Activated CD8-positive, alpha-beta T cell treated with anti-CD3 and anti-CD28 coated beads, Interleukin-2, amount 10 ng/mL, durations not matched to agents 7 days and 5 days (primary cell): ENCODE results near the gene KRTAP20-2. TPM values are rescaled to one million over a fixed set of nuclear protein-coding genes. Genes with fewer than 3 reads are reported as not detected.

Experiments
- ATAC-seq: fragments of 150-1000 bp; cut with Tn5 transposase; one replicate; pipeline ENCODE4 v1.10.0; 2021; ENCODE audit warnings: moderate library complexity
- CTCF ChIA-PET: fragments of 350-600 bp; sonication (Branson Sonifier 250); formaldehyde crosslinking; loops from one replicate; lab custom pipeline; 2021; ENCODE audit warnings: antibody characterized with exemption; lab: Charles Lee
- POLR2A ChIA-PET: fragments of 350-600 bp; sonication (Branson Sonifier 250); formaldehyde crosslinking; loops from one replicate; lab custom pipeline; 2021; ENCODE audit warnings: antibody characterized with exemption; lab: Charles Lee
- DNase-seq: peaks from one replicate; pipeline ENCODE4 v3.0.0-alpha.2; 2020
- H3K27ac Mint-ChIP-seq: one replicate; pipeline ENCODE4 v1.8.0; 2021; ENCODE audit warnings: mild to moderate bottlenecking, mixed read lengths
- H3K27me3 Mint-ChIP-seq: one replicate; pipeline ENCODE4 v1.8.0; 2021; ENCODE audit warnings: low read depth, mixed read lengths
- H3K36me3 Mint-ChIP-seq: one replicate; pipeline ENCODE4 v1.8.0; 2021; ENCODE audit warnings: low read depth, mixed read lengths
- H3K4me1 Mint-ChIP-seq: one replicate; pipeline ENCODE4 v1.8.0; 2021; ENCODE audit warnings: low read depth, mixed read lengths
- H3K4me3 Mint-ChIP-seq: one replicate; pipeline ENCODE4 v1.8.0; 2021; ENCODE audit warnings: mild to moderate bottlenecking, mixed read lengths
- H3K9me3 Mint-ChIP-seq: one replicate; pipeline ENCODE4 v1.8.0; 2022; ENCODE audit warnings: mixed read lengths; ENCODE audit not compliant: insufficient read depth
- total RNA-seq, 2 experiments: library from RNA; stranded (reverse); gene quantifications; one replicate each; pipeline ENCODE4 v1.2.3, GENCODE V29; 2021

Gene KRTAP20-2
- total RNA-seq, 2 experiments from 2014 or later, result not detected

DNA sequence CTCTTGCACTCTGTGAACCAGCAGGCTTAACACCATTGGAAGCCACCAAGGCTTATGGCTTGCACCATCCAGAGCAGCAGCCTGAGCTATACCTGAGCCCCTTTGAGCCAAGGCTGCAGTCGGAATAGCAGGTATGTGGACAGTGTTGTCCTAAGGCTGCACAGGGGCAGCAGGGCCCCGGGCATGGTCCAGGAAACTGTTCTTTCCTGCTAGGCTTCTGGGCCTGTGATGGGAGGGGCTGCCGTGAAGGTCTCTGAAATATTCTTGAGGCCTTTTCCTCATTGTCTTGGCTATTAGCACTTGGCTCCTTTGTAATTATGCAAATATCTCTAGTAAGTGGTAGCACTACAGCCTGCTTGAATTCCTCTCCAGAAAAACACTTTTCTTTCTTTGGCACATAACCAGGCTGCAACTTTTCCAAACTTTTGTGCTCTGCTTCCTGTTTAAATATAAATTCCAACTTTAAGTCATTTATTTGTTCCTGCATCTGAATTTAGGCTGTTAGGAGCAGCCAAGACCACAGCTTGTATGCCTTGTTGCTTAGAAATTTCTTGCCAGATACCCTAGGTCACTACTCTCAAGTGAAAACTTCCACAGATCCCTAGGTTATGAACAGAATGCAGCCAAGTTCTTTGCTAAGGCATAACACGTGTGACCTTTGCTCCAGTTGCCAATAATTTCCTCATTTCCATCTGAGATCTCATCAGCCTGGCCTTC is 9.4 kb upstream of the KRTAP20-2 start:
- ChIA-PET POLR2A (no interaction called here), CTCF (no interaction called here)
- Mint-ChIP-seq H3K4me1 (no peaks in the 10 kb centered on the region), H3K27ac (no peak overlapping the region), H3K9me3 (no peaks in the 10 kb centered on the region), H3K4me3 (no peak overlapping the region), H3K27me3 (no peaks in the 10 kb centered on the region), H3K36me3 (no peaks in the 10 kb centered on the region)
- DNase-seq (no peak), ATAC-seq (no peak)

DNA sequence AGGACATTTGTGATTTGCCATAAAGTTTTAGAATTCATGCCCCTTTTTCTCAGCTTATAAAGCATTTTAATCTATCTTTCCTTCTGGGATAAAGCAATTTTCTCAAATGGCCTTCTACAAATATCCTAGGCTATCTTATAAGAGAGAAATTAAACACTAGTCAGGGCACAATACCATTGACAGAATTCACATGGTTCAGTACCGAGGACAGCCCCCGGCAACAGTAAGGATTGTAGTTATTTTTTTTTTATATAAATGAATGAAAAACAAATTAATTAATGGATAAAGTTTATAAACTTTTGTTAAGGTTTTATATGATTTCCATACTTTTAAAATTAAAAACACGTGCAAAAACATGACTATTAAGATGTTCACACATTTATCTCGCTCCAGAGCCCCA is 6.9 kb upstream of the KRTAP20-2 start:
- Mint-ChIP-seq H3K27me3 (no peaks in the 10 kb centered on the region), H3K36me3 (no peaks in the 10 kb centered on the region), H3K9me3 (no peaks in the 10 kb centered on the region), H3K4me3 (no peak overlapping the region), H3K4me1 (no peaks in the 10 kb centered on the region), H3K27ac (no peak overlapping the region)
- CTCF ChIA-PET, result no interaction called here
- DNase-seq (no peak), ATAC-seq (no peak)
- POLR2A ChIA-PET, result no interaction called here

GRCh38 chr21:30629200-30629599 is 5.8 kb upstream of the KRTAP20-2 start:
- H3K4me3 Mint-ChIP-seq, result no peak overlapping the region
- no peaks in the 10 kb centered on the region for H3K9me3 Mint-ChIP-seq
- no peak overlapping the region for H3K27ac Mint-ChIP-seq
- no peaks in the 10 kb centered on the region for H3K4me1 Mint-ChIP-seq
- CTCF ChIA-PET, result no interaction called here
- H3K27me3 Mint-ChIP-seq, result no peaks in the 10 kb centered on the region
- ATAC-seq (no peak), DNase-seq (no peak)
- H3K36me3 Mint-ChIP-seq, result no peaks in the 10 kb centered on the region
- POLR2A ChIA-PET, result interaction anchor here (0.6 to 0.7 kb wide), 2 partner anchors 79 to 246 kb away, joined by 3 read pairs; no protein-coding TSS in a partner anchor

DNA sequence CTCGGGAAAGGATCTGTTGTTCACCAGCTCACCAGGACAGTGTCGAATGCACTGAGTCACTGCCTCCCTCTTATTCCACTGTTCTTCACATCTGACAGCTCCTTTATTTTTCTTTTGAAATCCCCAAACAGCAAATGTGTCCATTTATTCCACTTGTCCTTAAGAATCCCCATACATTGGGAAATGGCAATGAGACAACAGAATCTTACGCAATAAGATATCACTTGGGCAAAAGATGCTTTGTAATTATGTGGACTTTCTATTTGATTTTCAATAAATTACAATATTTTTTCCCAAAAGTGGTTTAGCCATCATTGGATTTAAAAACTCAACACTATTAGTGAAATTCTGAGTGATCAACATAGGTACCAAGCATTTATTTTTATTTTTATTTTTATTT is 3.7 kb downstream of the KRTAP20-2 start:
- ATAC-seq (no peak), DNase-seq (no peak)
- ChIA-PET POLR2A (no interaction called here), CTCF (no interaction called here)
- Mint-ChIP-seq H3K9me3 (no peaks in the 10 kb centered on the region), H3K27ac (no peak overlapping the region), H3K36me3 (no peaks in the 10 kb centered on the region), H3K27me3 (no peaks in the 10 kb centered on the region), H3K4me1 (no peaks in the 10 kb centered on the region), H3K4me3 (no peak overlapping the region)

- Mint-ChIP-seq H3K36me3 (no peaks in the 10 kb centered on the region), H3K4me3 (no peak within 1 kb of the TSS), H3K27me3 (no peaks in the 10 kb centered on the region), H3K4me1 (no peaks in the 10 kb centered on the region), H3K9me3 (no peaks in the 10 kb centered on the region), H3K27ac (no peak within 1 kb of the TSS)
- DNase-seq (no peak), ATAC-seq (no peak)
- CTCF ChIA-PET, result no interaction called here
- POLR2A ChIA-PET, result no interaction called here
Measured at GRCh38 chr21:30642564-30642963, 7.6 kb downstream of the KRTAP20-2 start, which contains the start of gene KRTAP20-3. TSS of gene KRTAP20-3 (plus strand) at chr21:30642864.

DNA sequence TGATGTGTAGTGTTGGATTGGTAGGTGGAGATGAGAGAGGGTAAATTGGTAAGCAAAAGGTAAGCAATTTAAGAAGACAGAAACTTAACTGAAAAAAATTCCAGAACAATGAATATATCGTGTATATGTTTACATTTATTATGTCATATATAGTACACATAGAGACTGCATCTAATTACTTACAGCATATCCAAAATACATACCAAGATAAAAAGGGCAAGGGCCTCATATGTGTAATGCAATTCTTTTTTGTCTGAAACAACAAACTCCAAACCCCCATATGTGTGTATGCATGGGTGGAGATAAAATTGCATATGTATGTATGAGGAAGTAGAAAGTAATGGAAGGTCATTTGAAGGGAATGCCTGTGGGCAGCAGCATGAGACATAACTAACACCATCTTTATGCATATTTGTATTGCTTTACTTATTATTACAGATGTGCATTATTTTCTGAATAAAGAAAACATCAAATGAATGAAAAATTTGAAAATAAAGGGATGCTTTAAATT is 12.0 kb downstream of the KRTAP20-2 start:
- POLR2A ChIA-PET, result no interaction called here
- no peak for ATAC-seq
- Mint-ChIP-seq H3K4me1 (no peaks in the 10 kb centered on the region), H3K9me3 (no peaks in the 10 kb centered on the region), H3K27ac (no peak overlapping the region), H3K36me3 (no peaks in the 10 kb centered on the region), H3K4me3 (no peak overlapping the region), H3K27me3 (no peaks in the 10 kb centered on the region)
- CTCF ChIA-PET, result no interaction called here
- DNase-seq, result no peak

DNA sequence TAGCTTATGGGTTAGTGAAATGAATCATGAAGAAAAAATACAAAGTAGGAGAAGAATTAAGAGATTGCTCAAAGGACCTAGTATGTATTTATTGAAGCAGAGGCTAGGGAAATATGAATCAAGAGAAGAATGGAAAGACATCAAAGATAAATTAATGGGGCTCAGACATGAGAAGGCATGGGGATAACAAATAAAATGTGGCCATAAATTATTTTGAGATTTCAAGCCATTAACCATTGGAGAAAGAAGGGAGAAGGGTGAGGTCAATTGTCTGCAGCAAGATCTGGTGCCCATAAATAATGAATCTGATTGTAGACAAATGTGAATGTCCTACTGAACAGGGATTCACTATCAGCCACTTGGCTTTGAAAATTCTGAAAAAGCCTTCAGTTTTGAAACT is 17.9 kb downstream of the KRTAP20-2 start:
- Mint-ChIP-seq H3K36me3 (no peaks in the 10 kb centered on the region), H3K27ac (no peak overlapping the region), H3K4me1 (no peaks in the 10 kb centered on the region), H3K27me3 (no peaks in the 10 kb centered on the region), H3K4me3 (no peak overlapping the region), H3K9me3 (peaks cover 3% of the 10 kb centered on the region)
- DNase-seq (no peak), ATAC-seq (no peak)
- CTCF ChIA-PET, result no interaction called here
- POLR2A ChIA-PET, result no interaction called here

DNA sequence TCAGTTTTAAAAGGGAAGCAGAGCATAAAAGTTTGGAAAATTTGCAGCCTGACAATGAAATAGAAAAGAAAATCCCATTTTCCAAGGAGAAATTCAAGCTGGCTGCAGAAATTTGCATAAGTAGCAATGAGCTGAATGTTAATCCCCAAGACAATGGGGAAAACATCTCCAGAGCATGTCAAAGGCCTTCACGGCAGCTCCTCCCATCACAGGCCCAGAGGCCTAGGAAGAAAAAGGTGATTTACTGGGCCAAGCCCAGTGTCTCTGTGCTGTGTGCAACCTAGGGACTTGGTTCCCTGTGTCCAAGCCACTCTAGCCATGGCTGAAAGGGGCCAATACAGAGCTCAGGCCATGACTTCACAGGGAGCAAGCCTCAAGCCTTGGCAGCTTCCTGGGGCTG is 33.8 kb downstream of the KRTAP20-2 start:
- H3K9me3 Mint-ChIP-seq, result no peaks in the 10 kb centered on the region
- H3K27ac Mint-ChIP-seq, result no peak overlapping the region
- no peak for DNase-seq
- H3K4me1 Mint-ChIP-seq, result no peaks in the 10 kb centered on the region
- no peak overlapping the region for H3K4me3 Mint-ChIP-seq
- no peaks in the 10 kb centered on the region for H3K27me3 Mint-ChIP-seq
- no peaks in the 10 kb centered on the region for H3K36me3 Mint-ChIP-seq
- CTCF ChIA-PET, result no interaction called here
- POLR2A ChIA-PET, result no interaction called here
- no peak for ATAC-seq

DNA sequence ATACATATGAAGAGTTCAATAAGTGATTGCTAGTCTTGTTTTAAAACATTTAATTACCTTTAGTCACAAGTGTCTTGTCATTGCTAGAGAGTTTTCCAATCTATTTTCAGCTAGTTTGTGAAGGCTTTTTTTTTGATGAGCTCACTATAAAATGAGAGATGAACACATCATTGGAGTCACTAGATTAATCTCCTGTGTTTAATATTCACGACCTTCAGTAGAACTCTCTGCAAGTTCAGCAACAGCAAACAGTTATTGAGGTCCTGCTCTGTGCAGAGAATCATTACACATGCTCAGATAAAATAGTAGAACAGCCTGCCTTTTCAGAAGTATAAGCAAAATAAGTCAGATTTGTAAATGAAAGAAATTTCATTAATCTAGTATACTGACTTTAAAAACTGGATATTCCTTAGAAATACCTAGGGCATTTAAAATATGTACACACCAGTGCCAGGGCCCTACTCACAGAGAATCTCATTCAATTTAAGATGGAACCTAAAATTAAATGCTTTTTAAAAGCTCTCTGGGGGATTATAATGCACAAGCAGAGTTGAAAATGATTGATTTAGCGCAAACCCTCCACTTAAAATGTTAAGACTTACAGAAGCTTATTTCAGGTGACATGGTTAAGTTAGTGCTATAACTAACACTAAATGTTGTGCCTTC is 38.1 kb downstream of the KRTAP20-2 start:
- DNase-seq (no peak), ATAC-seq (no peak)
- Mint-ChIP-seq H3K36me3 (no peaks in the 10 kb centered on the region), H3K27me3 (no peaks in the 10 kb centered on the region), H3K4me1 (no peaks in the 10 kb centered on the region), H3K27ac (no peak overlapping the region), H3K4me3 (no peak overlapping the region), H3K9me3 (no peaks in the 10 kb centered on the region)
- POLR2A ChIA-PET, result interaction anchor here (0.8 kb wide), 1 partner anchor 1633 kb away, joined by 3 read pairs; no protein-coding TSS in a partner anchor
- CTCF ChIA-PET, result no interaction called here

- Mint-ChIP-seq H3K9me3 (no peaks in the 10 kb centered on the region), H3K36me3 (no peaks in the 10 kb centered on the region), H3K27ac (no peak overlapping the region), H3K4me3 (no peak overlapping the region), H3K27me3 (no peaks in the 10 kb centered on the region), H3K4me1 (no peaks in the 10 kb centered on the region)
- ChIA-PET CTCF (no interaction called here), POLR2A (interaction anchor here (0.6 kb wide), 1 partner anchor 73 kb away, joined by 4 read pairs; no protein-coding TSS in a partner anchor)
- ATAC-seq, result no peak
- no peak for DNase-seq
Measured at GRCh38 chr21:30674312-30674711, 39.3 kb downstream of the KRTAP20-2 start.

DNA sequence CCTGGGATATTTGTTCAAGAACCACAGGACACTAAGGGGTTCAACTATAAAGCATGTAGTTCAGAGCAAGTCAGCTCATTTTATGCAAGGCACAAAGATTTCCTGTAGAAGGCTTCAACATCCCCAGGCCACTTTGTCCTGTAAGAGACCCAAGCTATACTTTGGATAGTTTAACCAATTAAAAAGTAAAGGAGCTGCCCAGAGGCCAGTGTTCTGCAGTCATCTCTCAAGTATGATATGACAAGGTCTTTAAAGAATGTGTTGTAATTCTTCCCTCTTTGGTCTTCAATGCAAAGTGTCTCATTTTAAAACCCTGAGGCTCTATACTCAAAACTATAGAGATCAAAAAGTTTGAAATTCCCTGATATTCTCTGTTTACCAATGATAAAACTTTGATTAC is 41.7 kb downstream of the KRTAP20-2 start:
- Mint-ChIP-seq H3K4me1 (no peaks in the 10 kb centered on the region), H3K27me3 (no peaks in the 10 kb centered on the region), H3K36me3 (no peaks in the 10 kb centered on the region), H3K27ac (no peak overlapping the region), H3K9me3 (no peaks in the 10 kb centered on the region), H3K4me3 (no peak overlapping the region)
- ATAC-seq (no peak), DNase-seq (no peak)
- ChIA-PET POLR2A (no interaction called here), CTCF (no interaction called here)

GRCh38 chr21:30680586-30680985 is 45.6 kb downstream of the KRTAP20-2 start:
- CTCF ChIA-PET, result no interaction called here
- no peak for ATAC-seq
- Mint-ChIP-seq H3K4me1 (no peaks in the 10 kb centered on the region), H3K27ac (no peak overlapping the region), H3K36me3 (no peaks in the 10 kb centered on the region), H3K27me3 (no peaks in the 10 kb centered on the region), H3K9me3 (no peaks in the 10 kb centered on the region), H3K4me3 (no peak overlapping the region)
- DNase-seq, result no peak
- POLR2A ChIA-PET, result no interaction called here
